K562 (cell line): Measurements from ENCODE around the gene DUOX2. TPM values are rescaled to one million over a fixed set of nuclear protein-coding genes. Genes with fewer than 3 reads are reported as not detected.

Source experiments
- ATAC-seq: fragments of 200-7000 bp; cut with Tn5 transposase; 3 replicates; pipeline ENCODE4 v1.9.1; 2020; ENCODE audit warnings: moderate library complexity
- BruUV-seq: library from RNA; stranded (reverse); fragments of 400-500 nt; replicated peaks from 2 replicates; lab custom pipeline; 2021; lab: Mats Ljungman, UMichigan
- CTCF ChIA-PET: fragments of 300-600 bp; formaldehyde crosslinking; extraction: SDS; loops from one replicate; lab custom pipeline; 2021; ENCODE audit warnings: low intra/inter-chr PET ratio; lab: Yijun Ruan, JAX
- POLR2A ChIA-PET: fragments of 300-600, 350-650 bp; sonication (Branson Sonifier 250); formaldehyde crosslinking; extraction: SDS; loops from one replicate; lab custom pipeline; 2021; ENCODE audit warnings: antibody characterized with exemption, inconsistent platforms; lab: Yijun Ruan, JAX
- DNase-seq, 4 experiments: peaks; one replicate each; pipeline versions ENCODE4 v3.0.0 to v3.0.0-alpha.2; 2011 to 2018; ENCODE audit warnings: low spot score in 3 of 4, mixed read lengths in 3 of 4; ENCODE audit errors: extremely low read depth in 1 of 4
- FAIRE-seq: peaks from 2 replicates; lab custom pipeline; 2011; peaks lifted over from hg19 to GRCh38; lab: Jason Lieb, UNC
- H2AFZ ChIP-seq: 2 replicates; pipeline ENCODE4 v1.6.0; 2011; ENCODE audit warnings: low read depth, low read length, control low read depth, inconsistent platforms
- H3K27ac ChIP-seq: fragments of 200-600 bp; 3 replicates; pipeline ENCODE4 v1.8.0; 2011; ENCODE audit warnings: low read depth, mild to moderate bottlenecking, control low read depth, inconsistent platforms, low read length, moderate library complexity, mixed read lengths; ENCODE audit errors: extremely low read depth
- H3K27me3 ChIP-seq, 2 experiments: fragments of 300-600 bp in 1 of 2; 2 replicates in 1 of 2; 3 replicates in 1 of 2; pipeline versions ENCODE4 v1.6.0 to v1.8.0; 2011; ENCODE audit warnings: inconsistent platforms in 2 of 2, low read length in 2 of 2, mild to moderate bottlenecking in 1 of 2, mixed read lengths in 1 of 2, moderate library complexity in 1 of 2; ENCODE audit not compliant: control insufficient read depth in 2 of 2, insufficient read depth in 2 of 2
- H3K36me3 ChIP-seq: fragments of 300-600 bp; 3 replicates; pipeline ENCODE4 v1.8.0; 2011; ENCODE audit warnings: mild to moderate bottlenecking, low read length, inconsistent platforms; ENCODE audit not compliant: control insufficient read depth, insufficient read depth
- H3K4me1 ChIP-seq, 2 experiments: fragments of 200-600 bp in 1 of 2; replicated peaks in 1 of 2; 2 replicates in 1 of 2; 3 replicates in 1 of 2; pipeline versions ENCODE4 v1.5.1 to v1.8.0; 2011; ENCODE audit warnings: inconsistent platforms in 2 of 2, low read length in 2 of 2, mild to moderate bottlenecking in 1 of 2, mixed read lengths in 1 of 2, moderate library complexity in 1 of 2; ENCODE audit not compliant: control insufficient read depth in 2 of 2, insufficient read depth in 2 of 2
- H3K4me2 ChIP-seq: 2 replicates; pipeline ENCODE4 v1.6.1; 2011; ENCODE audit warnings: low read length, control low read depth, inconsistent platforms, mixed read lengths; ENCODE audit not compliant: insufficient read depth
- H3K4me3 ChIP-seq: fragments of 200-600 bp; sonication (generic), shearing (Covaris generic); 2 replicates; pipeline ENCODE4 v1.5.1; 2016; ENCODE audit warnings: control low read depth, inconsistent platforms
- H3K79me2 ChIP-seq: fragments of 200-600 bp; 3 replicates; pipeline ENCODE4 v1.8.0; 2011; ENCODE audit warnings: low read length, inconsistent platforms; ENCODE audit not compliant: control insufficient read depth, insufficient read depth
- H3K9ac ChIP-seq, 2 experiments: 2 replicates each; pipeline versions ENCODE4 v1.6.0 to v1.6.1; 2011; ENCODE audit warnings: low read depth in 2 of 2, low read length in 2 of 2, control low read depth in 1 of 2, inconsistent platforms in 1 of 2, mild to moderate bottlenecking in 1 of 2, mixed read lengths in 1 of 2; ENCODE audit not compliant: insufficient read depth in 1 of 2
- H3K9me1 ChIP-seq: one replicate; pipeline ENCODE4 v1.6.0; 2011; ENCODE audit warnings: inconsistent platforms, mild to moderate bottlenecking, low read length, moderate library complexity; ENCODE audit not compliant: control insufficient read depth, insufficient read depth
- H3K9me3 ChIP-seq: replicated peaks from 2 replicates; pipeline ENCODE4 v1.5.1; 2011; ENCODE audit warnings: low read depth, low read length, inconsistent platforms; ENCODE audit not compliant: control insufficient read depth, insufficient read depth
- H4K20me1 ChIP-seq: replicated peaks from 2 replicates; pipeline ENCODE4 v1.6.1; 2011; ENCODE audit warnings: low read length, inconsistent platforms, mixed read lengths; ENCODE audit not compliant: control insufficient read depth, insufficient read depth
- ARNT ChIP-seq, 2 experiments: fragments of 450-650 bp; IDR thresholded peaks; 2 replicates each; pipeline ENCODE4 v1.6.1; 2016; ENCODE audit warnings: mild to moderate bottlenecking in 1 of 2
- PHB ChIP-seq: fragments of 250-450 bp; sonication (Bioruptor Pico); IDR thresholded peaks from 2 replicates; pipeline ENCODE4 v1.5.0; 2021
- PHTF2 ChIP-seq: fragments of 250-450 bp; sonication (Bioruptor Pico); IDR thresholded peaks from 2 replicates; pipeline ENCODE4 v1.5.0; 2021; ENCODE audit warnings: mild to moderate bottlenecking
- YY1 ChIP-seq, 3 experiments: IDR thresholded peaks; 2 replicates each; pipeline ENCODE4 v1.6.1; 2011; ENCODE audit warnings: low read length in 2 of 3, mild to moderate bottlenecking in 2 of 3, moderate library complexity in 2 of 3, borderline replicate concordance in 1 of 3, control low read depth in 1 of 3, low read depth in 1 of 3; ENCODE audit not compliant: insufficient read depth in 3 of 3, insufficient replicate concordance in 2 of 3, control insufficient read depth in 1 of 3, insufficient read length in 1 of 3; ENCODE audit errors: extremely low read depth in 1 of 3
- ZBED1 ChIP-seq: IDR thresholded peaks from 2 replicates; pipeline ENCODE4 v1.6.1; 2014
- ZNF512 ChIP-seq: IDR thresholded peaks from 2 replicates; pipeline ENCODE4 v1.6.1; 2016; ENCODE audit warnings: missing genetic modification characterization, missing compliant biosample characterization
- ZNF77 ChIP-seq: fragments of 250-450 bp; sonication (Bioruptor Pico); IDR thresholded peaks from 2 replicates; pipeline ENCODE4 v1.5.0; 2020
- ZSCAN29 ChIP-seq: fragments of 450-650 bp; IDR thresholded peaks from 2 replicates; pipeline ENCODE4 v1.6.1; 2017
- WGBS: fragments of 100-300 bp; shearing (Covaris generic); methylation state at CpG from one replicate; pipeline ENCODE4 v1.1.6; 2016; ENCODE audit warnings: low coverage, mixed read lengths; ENCODE audit not compliant: insufficient coverage; ENCODE audit errors: missing lambda C conversion rate; 5-methylcytosine and 5-hydroxymethylcytosine counted together
- in situ Hi-C: fragments of 300-500 bp; cut with MboI; formaldehyde crosslinking; loops from 4 replicates; pipeline ENCODE4 v1.15.0; 2018; ENCODE audit warnings: inconsistent platforms, mixed read lengths
- intact Hi-C: fragments of 100-400 bp; cut with micrococcal nuclease; formaldehyde crosslinking; loops from 2 replicates; pipeline ENCODE4 v1.14.2; 2022
- polyA plus RNA-seq, 8 experiments: library from polyadenylated mRNA; depleted of rRNA in 4 of 8; stranded (reverse) in 5 of 8; unstranded in 3 of 8; fragments of >200 nt; fragmentation: Nextera tagmentation in 2 of 8; fragmentation: Illumina TruSeq in 1 of 8; extraction: Ambion mirVana in 2 of 8; extraction: Trizol in 1 of 8; gene quantifications; 2 replicates each; pipeline versions ENCODE4 v1.2.1 to v1.2.3, GENCODE V29; 2011 to 2014; ENCODE audit warnings: inconsistent platforms in 1 of 8, missing spikeins in 1 of 8
- total RNA-seq, 7 experiments: library from RNA; depleted of rRNA in 6 of 7; stranded (reverse); fragments of >200 nt in 6 of 7; fragmentation: Illumina TruSeq in 2 of 7; extraction: Trizol in 2 of 7; gene quantifications; 2 replicates each; pipeline versions ENCODE4 v1.2.1 to v1.2.3, GENCODE V29; 2011 to 2021; ENCODE audit warnings: low replicate concordance in 1 of 7

Gene DUOX2
- total and polyA plus RNA-seq, 9 of the 15 experiments (the other 6 are each of a cell fraction or from before 2014, with no cell fraction given) = 0.01 to 0.03 (median 0.02) TPM; not detected in 6

GRCh38 chr15:45118996-45119395 lies 5.0 kb upstream of the DUOX2 start:
- ChIA-PET CTCF (interaction anchor here (0.7 to 1.3 kb wide), 3 partner anchors 70 to 78 kb away, joined by 3 to 4 read pairs (median 3); no protein-coding TSS in a partner anchor), POLR2A (interaction anchor here (0.8 to 0.9 kb wide), 2 partner anchors 10 to 407 kb away, joined by 3 to 4 read pairs; no protein-coding TSS in a partner anchor)
- FAIRE-seq = no peak
- no peak for DNase-seq
- Histone ChIP-seq H4K20me1 (no peaks in the 10 kb centered on the region), H3K9ac (peak overlapping the region in 1 of 2 experiments; percentile 29; a peak in 1 of 4 replicates), H3K79me2 (no peaks in the 10 kb centered on the region), H3K27ac (no peak overlapping the region), H3K9me1 (no peaks in the 10 kb centered on the region), H3K4me3 (no peak overlapping the region), H3K27me3 (peaks cover 9 to 35% of the 10 kb centered on the region in 2 experiments; a peak in 4 of 5 replicates), H3K4me1 (peaks cover 0 to 20% of the 10 kb centered on the region in 2 experiments; a peak in 3 of 5 replicates), H3K36me3 (no peaks in the 10 kb centered on the region), H2AFZ (no peak overlapping the region), H3K4me2 (no peak overlapping the region), H3K9me3 (no peaks in the 10 kb centered on the region)
- TF ChIP-seq YY1 (IDR thresholded peaks at IDR 0.05; ENCODE audit: borderline replicate concordance in 1 of 3, control insufficient read depth in 1 of 3, extremely low read depth in 1 of 3, insufficient read depth in 3 of 3, insufficient read length in 1 of 3, insufficient replicate concordance in 2 of 3, low read depth in 1 of 3, low read length in 2 of 3) (no peak), PHB (CRISPR knock-in tag) (no peak), ZSCAN29 (no peak), ZNF512 (tag) (no peak), ARNT (IDR thresholded peaks at IDR 0.05) (no peak), PHTF2 (no peak), ZNF77 (CRISPR knock-in tag) (no peak), ZBED1 (no peak)
- WGBS = 45% methylated on average over 5 of the region's 5 CpGs
- intact Hi-C loops = loop anchor here (2.0 kb wide), 2 partner anchors 78 to 152 kb away; no protein-coding TSS in a partner anchor
- ATAC-seq = no peak
- in situ Hi-C loops = loop anchor here (25.0 kb wide), 1 partner anchor 157 kb away; the partner anchor contains the start of gene TERB2
- no TSS peak for BruUV-seq
